GM21717 (cell line): ENCODE data around the gene SMIM15.

Experiments used
- ATAC-seq: cut with Tn5 transposase; IDR thresholded peaks from one replicate; pipeline ENCODE4 v1.9.1; 2021; ENCODE audit warnings: mild to moderate bottlenecking, moderate library complexity; ENCODE audit not compliant: unreplicated experiment

The SMIM15 gene

DNA sequence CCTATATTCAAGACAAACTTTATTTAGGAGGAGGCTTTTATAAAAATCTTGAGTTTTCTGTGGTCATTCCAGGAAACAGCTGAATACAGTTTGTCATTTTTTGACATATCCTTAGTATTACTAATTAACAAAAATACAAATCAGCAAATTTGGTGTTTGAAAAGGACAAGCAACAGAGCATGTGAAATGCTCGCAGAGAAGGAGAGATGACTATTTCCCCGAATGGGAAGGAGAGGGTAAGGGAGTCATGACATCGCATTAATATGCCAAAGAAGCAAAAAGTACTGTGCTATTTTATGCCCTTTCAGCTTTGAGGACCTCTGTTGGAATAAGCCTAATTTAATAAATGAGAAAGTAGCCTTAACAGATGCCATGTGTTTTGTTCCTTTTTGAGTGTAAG lies 1.8 kb downstream of the SMIM15 start:
- ATAC-seq, result no peak

DNA sequence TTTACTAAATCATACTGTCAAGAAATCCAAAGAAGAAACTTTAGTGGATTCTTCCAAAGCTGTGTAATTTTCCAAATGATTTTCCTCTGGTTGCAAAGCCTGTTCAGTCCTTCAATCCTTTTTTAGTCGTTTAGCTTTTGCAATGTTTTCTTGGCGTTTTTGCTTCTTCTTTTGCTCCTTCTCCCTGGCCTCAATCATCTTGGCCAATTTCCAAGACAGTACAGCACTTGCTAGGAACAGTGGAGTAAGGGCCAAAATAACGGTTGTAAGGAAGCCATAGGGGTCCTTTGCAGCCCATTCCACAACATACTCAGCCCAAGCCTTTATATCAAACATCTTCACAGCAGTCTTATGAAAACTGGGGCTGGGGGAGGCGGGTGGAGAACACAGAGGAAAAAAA lies 2.4 kb downstream of the SMIM15 start:
- no peak for ATAC-seq

DNA sequence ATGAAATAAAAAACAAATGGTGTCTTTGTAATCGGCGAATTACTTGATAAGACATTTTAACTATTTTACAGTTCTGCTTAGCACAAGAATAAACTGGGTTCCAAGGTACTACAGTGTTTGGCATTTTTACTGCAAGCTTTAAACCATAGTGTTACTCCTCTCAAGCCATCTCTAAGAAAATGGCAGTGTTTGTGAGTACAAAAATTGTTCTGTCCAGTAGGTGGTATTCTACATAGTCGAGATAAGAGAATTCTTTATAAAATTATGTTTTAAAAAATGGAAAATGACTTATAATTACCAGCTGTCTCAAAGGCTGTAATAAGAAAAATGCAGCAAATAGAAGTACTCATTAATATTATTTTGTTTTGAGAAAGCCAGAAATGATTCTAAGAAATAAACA lies 3.2 kb downstream of the SMIM15 start:
- no peak for ATAC-seq

DNA sequence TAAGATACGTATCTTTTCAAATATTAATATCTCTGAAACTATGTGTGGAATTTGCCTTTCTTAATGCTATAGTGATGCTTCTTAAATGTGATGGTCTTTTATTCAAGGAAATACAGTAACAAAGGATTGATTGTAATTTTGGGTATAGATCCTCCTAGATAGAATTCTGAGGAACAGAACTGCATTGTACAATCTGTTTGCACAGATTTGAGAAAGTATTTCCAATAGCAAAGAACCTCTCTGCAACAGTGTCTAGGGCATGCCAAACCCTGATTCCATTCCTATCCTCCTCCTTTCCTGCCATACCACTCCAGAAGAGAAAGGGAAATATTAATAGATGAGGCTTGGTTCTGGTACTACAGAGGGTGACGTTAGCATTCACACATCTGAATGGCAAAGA lies 10.4 kb downstream of the SMIM15 start:
- no peak for ATAC-seq

DNA sequence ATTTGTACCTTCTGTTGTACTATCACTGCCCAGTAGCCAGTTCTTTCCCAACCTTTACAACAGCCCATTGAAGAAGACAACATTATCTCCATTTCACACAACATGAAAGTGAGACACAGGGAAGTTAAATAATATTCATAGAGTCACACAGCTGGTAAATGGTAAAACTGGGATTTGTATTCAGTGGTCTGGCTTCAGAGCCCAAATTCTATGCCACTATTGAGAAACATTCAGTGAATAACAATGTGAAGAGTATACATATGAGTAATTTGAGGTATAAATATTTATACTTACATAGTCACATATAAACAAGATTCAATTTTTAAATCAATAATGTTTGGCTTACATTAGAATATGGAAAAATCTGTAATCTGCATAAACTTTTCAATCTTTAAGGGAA lies 13.8 kb downstream of the SMIM15 start:
- ATAC-seq, result no peak

DNA sequence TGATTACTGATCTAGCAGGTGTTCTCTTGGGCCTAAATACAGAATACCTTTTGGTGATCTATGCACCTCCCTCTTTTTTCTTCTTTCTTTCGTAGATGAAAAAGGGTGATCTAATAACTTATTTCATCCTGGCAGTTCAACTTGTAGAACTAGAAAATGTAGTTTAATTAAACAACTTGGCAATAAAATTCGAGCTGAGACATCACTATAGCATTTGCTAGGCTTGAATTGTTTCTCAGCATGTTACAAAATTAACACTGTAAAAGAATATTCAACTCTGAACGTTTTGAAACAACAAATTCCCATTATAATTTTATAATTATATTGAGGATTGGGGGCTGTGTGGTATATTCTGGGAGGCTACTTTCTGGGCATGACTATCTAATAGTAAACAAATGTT lies 19.5 kb downstream of the SMIM15 start:
- no peak for ATAC-seq

DNA sequence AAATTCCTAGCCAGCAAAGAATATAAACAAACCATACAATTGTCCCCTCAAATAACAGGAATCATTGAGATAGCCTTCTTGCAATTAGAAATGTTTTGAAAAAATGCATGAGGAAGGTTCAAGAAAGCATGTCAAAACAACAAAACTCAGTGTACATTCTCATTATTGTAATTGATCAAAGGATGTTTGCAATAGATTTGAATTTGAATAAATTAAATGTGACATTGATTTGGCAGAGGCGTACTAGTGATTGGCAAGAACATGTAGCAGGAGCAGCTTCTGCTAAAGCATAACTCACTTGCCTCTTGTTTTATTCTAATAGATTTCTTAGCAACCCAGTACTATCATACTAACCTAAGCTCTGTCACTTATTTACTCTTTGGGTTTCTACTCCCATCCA lies 19.9 kb downstream of the SMIM15 start:
- no peak for ATAC-seq

DNA sequence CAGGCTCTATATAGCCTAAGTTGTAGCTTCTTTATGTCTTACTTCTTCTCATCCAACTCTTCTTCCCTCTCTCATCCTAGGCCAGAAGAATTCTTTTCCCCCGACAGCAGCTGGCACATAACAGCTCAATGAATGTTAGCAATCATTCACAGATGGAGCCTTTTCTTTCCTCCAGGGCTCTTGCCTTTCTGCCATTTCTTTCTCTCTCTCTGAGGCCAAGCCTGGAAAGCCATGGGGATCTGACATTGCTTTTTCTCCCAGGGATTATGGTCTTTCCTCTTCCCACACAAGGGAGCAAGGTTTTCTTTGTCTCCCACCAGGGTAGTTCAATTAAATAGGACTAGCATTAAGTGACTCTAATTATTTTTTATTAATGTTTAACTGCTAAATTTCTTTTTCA lies 20.5 kb downstream of the SMIM15 start:
- ATAC-seq, result no peak

DNA sequence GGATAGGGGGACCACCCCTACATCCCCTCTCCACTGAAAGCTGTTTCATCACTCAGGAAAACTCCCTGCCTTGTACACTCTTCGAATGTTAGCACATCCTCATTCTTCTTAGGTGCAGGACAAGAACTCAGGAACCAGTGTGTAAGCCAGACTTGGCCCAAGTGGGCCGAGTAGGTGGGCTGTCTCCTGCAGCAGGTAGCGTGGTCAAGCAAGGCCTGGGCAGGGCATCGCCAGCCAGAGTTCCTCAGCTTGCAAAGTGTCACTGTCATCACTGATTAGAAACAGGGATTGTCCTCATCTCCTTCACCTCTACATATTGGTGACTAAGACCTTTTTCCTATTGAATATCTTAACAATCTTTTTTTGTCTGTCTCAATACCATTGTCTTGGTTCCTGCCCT lies 22.3 kb downstream of the SMIM15 start:
- ATAC-seq, result no peak

DNA sequence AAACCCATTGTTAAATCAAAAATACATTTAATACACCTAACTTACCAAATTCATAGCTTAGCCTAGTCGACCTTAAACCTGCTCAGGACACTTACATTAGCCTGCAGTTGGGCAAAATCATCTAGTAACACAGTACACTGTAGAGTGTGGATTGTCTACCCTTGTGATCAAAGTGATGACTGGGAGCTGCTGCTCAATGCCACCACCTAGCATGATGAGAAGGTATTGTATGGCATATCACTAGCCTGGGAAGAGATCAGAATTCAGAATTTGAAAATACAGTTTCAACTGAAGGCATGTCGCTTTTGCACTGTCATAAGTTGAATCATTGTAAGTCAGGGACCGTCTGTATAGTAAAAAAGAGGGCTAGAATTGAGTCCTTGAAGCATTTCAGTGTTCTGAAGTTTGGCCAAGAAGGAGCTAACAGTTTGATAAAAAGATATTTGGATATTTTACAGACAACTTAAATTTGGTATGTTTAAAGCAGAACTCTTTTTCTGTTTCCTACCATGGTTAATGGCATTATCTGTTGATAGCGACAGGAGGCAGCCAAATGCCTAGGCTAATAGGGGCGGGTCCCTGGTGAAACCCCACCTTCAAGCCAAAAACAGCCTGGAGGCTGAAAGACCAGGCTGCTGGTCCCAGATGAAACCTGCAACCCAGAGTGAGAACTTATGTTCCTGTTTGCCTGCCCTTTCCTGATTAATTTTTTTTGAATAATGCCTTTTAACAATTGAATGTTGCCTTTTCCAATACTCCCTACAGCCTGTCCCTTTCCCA lies 23.0 kb downstream of the SMIM15 start:
- ATAC-seq, result no peak

DNA sequence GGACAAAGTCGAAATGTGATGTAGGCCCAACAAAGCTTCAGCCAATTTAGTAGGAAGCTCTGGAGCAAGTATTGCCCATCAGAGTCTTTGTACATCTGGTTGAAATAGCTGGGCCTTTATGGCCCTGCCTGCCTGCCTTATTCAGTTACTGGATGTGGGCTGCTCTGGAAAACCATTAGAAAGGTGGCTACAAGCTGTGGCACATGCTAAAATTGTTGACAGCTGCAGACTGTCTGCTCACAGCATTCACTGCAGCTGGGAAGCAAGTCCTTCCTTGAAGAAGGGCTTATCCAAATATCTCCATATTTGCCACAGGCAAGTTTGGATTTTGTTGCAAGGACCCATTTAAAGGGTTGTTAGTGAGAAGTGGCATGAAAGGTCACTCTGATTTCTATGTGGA lies 24.4 kb downstream of the SMIM15 start:
- ATAC-seq, result no peak

DNA sequence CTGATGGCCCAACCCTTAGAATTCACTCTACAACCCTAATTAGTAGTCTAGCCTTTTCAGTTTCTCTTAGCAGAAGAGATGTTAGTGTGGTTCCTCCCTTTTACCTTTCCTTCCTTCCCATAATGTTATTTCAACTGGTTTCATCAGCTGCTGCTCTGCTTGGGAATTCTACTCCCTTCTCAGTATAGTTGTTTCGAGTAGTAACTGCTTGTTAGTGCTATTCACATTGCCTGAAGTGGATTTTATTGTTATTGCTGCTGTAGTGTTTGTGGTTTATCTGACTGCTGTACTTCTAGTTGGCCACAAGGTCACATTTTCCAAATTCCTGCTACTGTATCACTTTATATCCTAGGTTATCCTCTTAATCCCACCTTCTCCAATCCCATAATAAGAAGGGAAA lies 29.7 kb downstream of the SMIM15 start:
- no peak for ATAC-seq

DNA sequence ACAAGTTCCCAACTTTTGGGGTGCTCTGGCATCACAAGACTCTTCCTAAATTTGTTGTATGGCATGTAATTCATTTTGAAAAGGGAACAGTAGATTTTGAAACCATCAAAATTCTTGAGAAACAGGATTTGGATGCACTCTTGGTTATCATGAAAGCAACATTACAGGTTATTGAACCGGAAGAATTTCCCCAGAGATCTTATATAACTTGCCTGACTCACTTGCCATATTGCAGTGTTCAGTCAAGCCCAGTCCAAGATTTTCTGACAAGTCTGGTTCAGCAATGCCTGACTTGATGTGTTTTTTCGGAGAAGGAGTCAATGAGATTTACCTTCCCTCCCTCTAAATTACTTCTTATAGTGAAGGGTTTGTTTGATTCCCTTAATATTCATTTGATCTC lies 32.0 kb downstream of the SMIM15 start:
- no peak for ATAC-seq

DNA sequence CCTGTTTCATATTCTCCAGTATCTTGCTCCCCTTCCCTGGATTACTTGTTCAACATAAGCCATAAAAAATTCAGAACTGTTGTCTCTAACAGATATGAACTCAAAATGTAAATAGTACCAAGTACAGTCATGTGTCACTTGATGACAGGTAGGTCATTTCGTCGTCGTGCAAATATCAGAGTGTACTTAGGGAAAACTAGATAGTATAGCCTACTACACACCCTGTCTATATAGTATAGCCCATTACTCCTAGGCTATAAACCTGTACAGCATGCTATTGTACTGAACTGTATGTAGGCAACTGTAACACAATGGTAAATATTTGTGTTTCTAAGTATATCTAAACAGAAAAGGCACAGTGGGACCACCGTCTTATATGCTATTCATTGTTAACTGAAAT lies 39.1 kb downstream of the SMIM15 start:
- ATAC-seq, result no peak

DNA sequence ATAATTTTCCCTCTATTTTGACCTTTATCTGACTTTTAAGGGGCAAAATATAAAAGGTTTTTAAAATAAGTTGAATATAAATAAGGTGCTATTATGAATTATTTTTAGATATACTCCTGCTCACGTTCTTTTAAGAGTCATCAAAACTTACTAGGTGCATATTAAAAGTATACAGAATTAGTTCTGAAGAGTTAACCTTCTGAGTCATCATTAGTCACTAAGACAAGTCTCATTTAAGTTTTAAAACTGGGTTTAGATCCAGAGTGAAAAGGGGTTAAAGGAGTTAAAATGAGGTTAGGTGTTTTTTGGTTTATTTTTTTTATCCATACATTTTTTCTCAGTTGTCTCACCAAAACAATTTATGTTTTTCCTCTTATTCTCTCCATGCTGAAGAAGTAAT lies 41.7 kb downstream of the SMIM15 start:
- ATAC-seq, result no peak

DNA sequence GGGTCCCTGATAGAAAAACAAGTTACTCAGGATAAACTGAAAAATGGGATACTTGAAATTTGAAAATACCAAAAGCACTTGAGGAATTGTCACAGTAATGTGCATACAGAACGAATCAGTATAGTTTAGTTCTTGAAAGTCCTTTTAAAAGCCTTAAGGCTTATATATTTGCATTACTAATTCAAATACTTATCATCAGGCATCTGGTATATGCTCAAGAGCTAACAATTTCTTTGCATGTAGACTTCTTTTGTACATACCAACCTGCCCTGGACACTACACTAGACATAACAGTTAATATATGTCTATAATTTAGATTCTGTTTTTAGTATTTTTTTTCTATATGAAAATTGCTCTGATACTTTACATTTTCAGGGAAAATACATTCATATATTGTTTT lies 43.2 kb downstream of the SMIM15 start:
- ATAC-seq, result no peak

DNA sequence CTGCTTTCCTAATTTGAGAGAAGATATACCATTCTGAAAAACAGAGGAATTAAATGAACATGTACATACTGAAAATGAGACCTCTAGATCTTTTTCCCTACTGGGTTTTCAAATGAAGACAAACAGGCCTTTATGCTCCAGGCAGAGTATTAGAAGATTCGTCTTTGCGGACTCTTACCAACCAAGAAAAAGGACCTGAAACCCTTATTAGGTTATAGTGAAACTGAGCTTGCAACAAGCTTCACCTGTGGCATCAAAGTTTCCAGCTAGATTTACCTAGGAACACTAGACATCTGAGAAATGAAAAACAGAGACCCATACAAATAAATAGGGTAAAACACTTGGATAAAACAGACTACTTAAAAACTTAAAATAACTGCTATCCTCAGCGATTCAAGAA lies 46.3 kb downstream of the SMIM15 start:
- peak; percentile 58 for ATAC-seq

DNA sequence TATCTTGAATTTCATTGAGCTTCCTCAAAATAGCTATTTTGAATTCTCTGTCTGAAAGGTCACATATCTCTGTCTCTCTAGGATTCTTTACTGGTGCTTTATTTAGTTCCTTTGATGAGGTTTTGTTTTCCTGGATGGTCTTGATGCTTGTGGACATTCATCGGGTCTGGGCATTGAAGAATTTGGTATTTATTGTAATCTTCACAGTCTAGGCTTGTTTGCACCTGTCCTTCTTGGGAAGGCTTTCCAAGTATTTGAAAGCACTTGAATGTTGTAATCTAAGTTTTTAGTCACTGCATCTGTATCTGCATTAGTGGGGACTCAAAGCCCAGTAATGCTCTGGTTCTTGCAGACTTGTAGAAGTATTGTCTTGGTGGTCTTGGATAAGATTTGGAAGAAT lies 47.8 kb downstream of the SMIM15 start:
- no peak for ATAC-seq
